Retinal pigment epithelial cell (primary cell): ENCODE results near the gene TCERG1.
A peak's percentile ranks its signal among the peaks of the same experiment; 100 is the strongest.

Experiments used
- DNase-seq: peaks from one replicate; pipeline ENCODE4 v3.0.0-alpha.2; 2010; ENCODE audit warnings: low read depth
- H3K4me3 ChIP-seq: 2 replicates; pipeline ENCODE4 v1.5.1; 2011; ENCODE audit warnings: mild to moderate bottlenecking, low read length, control low read depth, moderate library complexity
- CTCF ChIP-seq: conservative IDR thresholded peaks from 2 replicates; pipeline ENCODE4 v1.5.1; 2011; ENCODE audit warnings: low read depth, low read length, control low read depth, inconsistent platforms

TCERG1 gene

GRCh38 chr5:146440353-146440752, 6.8 kb upstream of the TCERG1 start:
- no peak overlapping the region for H3K4me3 ChIP-seq
- no peak for DNase-seq
- TF ChIP-seq CTCF: no peak

- TF ChIP-seq CTCF: no peak
- no peak for DNase-seq
- H3K4me3 ChIP-seq: no peak overlapping the region
These were observed 6.2 kb upstream of the TCERG1 start for GRCh38 chr5:146440870-146441495.

GRCh38 chr5:146441896-146442295, 5.2 kb upstream of the TCERG1 start:
- no peak for DNase-seq
- TF ChIP-seq CTCF: no peak
- H3K4me3 ChIP-seq: no peak overlapping the region

GRCh38 chr5:146447734-146448380, 724 bp downstream of the TCERG1 start:
- no peak for DNase-seq

GRCh38 chr5:146448783-146449519, 1.8 kb downstream of the TCERG1 start:
- DNase-seq: no peak
- TF ChIP-seq CTCF: no peak
- H3K4me3 ChIP-seq: peak overlapping the region; percentile 95

More at GRCh38 chr5:146447734-146448380, 724 bp downstream of the TCERG1 start:
- H3K4me3 ChIP-seq: peak overlapping the region; percentile 95
- no peak for TF ChIP-seq CTCF

- H3K4me3 ChIP-seq: no peak overlapping the region
- DNase-seq: no peak
- no peak for TF ChIP-seq CTCF
These were observed 2.9 kb downstream of the TCERG1 start for GRCh38 chr5:146450002-146450401.
